ENCODE data around the gene OSBPL3. TPM values are rescaled to one million over a fixed set of nuclear protein-coding genes. Genes with fewer than 3 reads are reported as not detected.

OSBPL3 gene
- total and polyA plus RNA-seq, 4 donors = 0.28 to 3.0 (median 1.1) TPM

DNA sequence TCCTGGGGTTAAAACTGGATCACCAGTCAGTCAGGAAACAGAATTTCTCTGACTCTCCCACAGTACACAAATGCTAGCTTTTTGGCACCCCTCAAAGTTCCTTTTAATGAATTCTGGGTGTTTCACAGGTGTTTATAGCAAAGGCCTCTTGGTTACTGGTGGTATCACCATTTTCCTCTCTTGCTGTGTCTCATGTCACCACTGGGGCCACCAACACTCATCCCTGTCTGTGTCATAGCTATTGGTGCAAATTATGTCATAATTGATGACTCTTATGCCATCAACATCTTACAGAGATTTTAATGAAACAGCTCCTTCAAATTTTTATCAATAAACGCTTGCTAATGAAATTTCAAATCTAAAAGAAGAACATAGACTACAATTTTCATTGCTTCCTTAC, 27.7 kb upstream of the OSBPL3 start:
- Histone ChIP-seq H3K27me3 (ENCODE audit: control insufficient read depth in 4 of 4, insufficient read depth in 4 of 4, low read length in 3 of 4) (peaks cover 0 to 2% (median under 1%) of the 10 kb centered on the region in 4 donors), H3K9me3 (ENCODE audit: control insufficient read depth in 4 of 4, low read length in 3 of 4) (peaks cover 0 to 5% (median 2%) of the 10 kb centered on the region in 4 donors), H3K9ac (ENCODE audit: low read depth in 1 of 2, low read length in 2 of 2) (no peak overlapping the region), H3K4me1 (ENCODE audit: control insufficient read depth in 4 of 4, insufficient read depth in 4 of 4, low read length in 3 of 4) (no peaks in the 10 kb centered on the region), H3K36me3 (ENCODE audit: control insufficient read depth in 4 of 4, insufficient read depth in 3 of 4, low read depth in 1 of 4, low read length in 3 of 4) (no peaks in the 10 kb centered on the region), H3K4me3 (ENCODE audit: low read depth in 1 of 3, low read length in 3 of 3) (no peak overlapping the region), H3K27ac (ENCODE audit: low read depth in 1 of 2, low read length in 2 of 2) (no peak overlapping the region)
- DNase-seq (ENCODE audit: low spot score) = no peak
- 91% methylated on average over 1 of the region's 1 CpG for WGBS
- TF ChIP-seq TAF1 (conservative IDR thresholded peaks at IDR 0.05) (no peak), NR2F2 (IDR thresholded peaks at IDR 0.05) (no peak), RXRA (IDR thresholded peaks at IDR 0.05) (no peak), JUND (IDR thresholded peaks at IDR 0.05) (no peak), FOXA2 (IDR thresholded peaks at IDR 0.05) (no peak), FOXA1 (IDR thresholded peaks at IDR 0.05) (no peak), GABPA (IDR thresholded peaks at IDR 0.05 in 1 of 2, conservative IDR thresholded peaks at IDR 0.05 in 1 of 2) (no peak), HNF4G (IDR thresholded peaks at IDR 0.05) (no peak), SP1 (IDR thresholded peaks at IDR 0.05) (no peak), YY1 (IDR thresholded peaks at IDR 0.05) (no peak), HNF4A (conservative IDR thresholded peaks at IDR 0.05) (no peak), EGR1 (IDR thresholded peaks at IDR 0.05; ENCODE audit: low read depth in 2 of 2) (no peak)
- TF ChIP-seq, protein P1, sequence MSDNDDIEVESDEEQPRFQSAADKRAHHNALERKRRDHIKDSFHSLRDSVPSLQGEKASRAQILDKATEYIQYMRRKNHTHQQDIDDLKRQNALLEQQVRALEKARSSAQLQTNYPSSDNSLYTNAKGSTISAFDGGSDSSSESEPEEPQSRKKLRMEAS (IDR thresholded peaks at IDR 0.05) = no peak
- TF ChIP-seq, protein P2, sequence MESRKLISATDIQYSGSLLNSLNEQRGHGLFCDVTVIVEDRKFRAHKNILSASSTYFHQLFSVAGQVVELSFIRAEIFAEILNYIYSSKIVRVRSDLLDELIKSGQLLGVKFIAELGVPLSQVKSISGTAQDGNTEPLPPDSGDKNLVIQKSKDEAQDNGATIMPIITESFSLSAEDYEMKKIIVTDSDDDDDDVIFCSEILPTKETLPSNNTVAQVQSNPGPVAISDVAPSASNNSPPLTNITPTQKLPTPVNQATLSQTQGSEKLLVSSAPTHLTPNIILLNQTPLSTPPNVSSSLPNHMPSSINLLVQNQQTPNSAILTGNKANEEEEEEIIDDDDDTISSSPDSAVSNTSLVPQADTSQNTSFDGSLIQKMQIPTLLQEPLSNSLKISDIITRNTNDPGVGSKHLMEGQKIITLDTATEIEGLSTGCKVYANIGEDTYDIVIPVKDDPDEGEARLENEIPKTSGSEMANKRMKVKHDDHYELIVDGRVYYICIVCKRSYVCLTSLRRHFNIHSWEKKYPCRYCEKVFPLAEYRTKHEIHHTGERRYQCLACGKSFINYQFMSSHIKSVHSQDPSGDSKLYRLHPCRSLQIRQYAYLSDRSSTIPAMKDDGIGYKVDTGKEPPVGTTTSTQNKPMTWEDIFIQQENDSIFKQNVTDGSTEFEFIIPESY (IDR thresholded peaks at IDR 0.05) = no peak
- TF ChIP-seq, protein P3, sequence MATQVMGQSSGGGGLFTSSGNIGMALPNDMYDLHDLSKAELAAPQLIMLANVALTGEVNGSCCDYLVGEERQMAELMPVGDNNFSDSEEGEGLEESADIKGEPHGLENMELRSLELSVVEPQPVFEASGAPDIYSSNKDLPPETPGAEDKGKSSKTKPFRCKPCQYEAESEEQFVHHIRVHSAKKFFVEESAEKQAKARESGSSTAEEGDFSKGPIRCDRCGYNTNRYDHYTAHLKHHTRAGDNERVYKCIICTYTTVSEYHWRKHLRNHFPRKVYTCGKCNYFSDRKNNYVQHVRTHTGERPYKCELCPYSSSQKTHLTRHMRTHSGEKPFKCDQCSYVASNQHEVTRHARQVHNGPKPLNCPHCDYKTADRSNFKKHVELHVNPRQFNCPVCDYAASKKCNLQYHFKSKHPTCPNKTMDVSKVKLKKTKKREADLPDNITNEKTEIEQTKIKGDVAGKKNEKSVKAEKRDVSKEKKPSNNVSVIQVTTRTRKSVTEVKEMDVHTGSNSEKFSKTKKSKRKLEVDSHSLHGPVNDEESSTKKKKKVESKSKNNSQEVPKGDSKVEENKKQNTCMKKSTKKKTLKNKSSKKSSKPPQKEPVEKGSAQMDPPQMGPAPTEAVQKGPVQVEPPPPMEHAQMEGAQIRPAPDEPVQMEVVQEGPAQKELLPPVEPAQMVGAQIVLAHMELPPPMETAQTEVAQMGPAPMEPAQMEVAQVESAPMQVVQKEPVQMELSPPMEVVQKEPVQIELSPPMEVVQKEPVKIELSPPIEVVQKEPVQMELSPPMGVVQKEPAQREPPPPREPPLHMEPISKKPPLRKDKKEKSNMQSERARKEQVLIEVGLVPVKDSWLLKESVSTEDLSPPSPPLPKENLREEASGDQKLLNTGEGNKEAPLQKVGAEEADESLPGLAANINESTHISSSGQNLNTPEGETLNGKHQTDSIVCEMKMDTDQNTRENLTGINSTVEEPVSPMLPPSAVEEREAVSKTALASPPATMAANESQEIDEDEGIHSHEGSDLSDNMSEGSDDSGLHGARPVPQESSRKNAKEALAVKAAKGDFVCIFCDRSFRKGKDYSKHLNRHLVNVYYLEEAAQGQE (IDR thresholded peaks at IDR 0.05) = no peak
- TF ChIP-seq, protein P4, sequence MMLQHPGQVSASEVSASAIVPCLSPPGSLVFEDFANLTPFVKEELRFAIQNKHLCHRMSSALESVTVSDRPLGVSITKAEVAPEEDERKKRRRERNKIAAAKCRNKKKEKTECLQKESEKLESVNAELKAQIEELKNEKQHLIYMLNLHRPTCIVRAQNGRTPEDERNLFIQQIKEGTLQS (IDR thresholded peaks at IDR 0.05) = no peak

DNA sequence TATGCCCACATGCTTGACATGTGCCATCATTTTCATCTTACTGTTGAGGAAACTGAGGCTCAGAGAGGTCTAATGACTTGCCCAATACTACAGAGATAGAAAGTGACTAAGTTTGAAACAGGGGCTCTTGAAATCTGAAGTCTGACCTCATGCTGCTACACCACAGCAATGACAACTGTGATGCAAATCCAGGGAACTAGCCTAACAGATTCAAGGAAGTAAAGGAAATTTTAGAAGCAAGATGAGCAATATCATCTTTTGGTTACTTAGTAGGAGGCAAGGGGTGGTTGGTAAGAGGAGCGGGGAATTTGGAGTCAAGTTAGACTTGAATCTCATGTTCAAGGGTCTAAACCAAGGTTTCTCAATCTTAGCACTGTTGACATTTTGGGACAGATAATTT, 26.3 kb upstream of the OSBPL3 start:
- Histone ChIP-seq H3K9me3 (ENCODE audit: control insufficient read depth in 4 of 4, low read length in 3 of 4) (peaks cover 0 to 5% (median 2%) of the 10 kb centered on the region in 4 donors), H3K4me1 (ENCODE audit: control insufficient read depth in 4 of 4, insufficient read depth in 4 of 4, low read length in 3 of 4) (no peaks in the 10 kb centered on the region), H3K9ac (ENCODE audit: low read depth in 1 of 2, low read length in 2 of 2) (no peak overlapping the region), H3K27me3 (ENCODE audit: control insufficient read depth in 4 of 4, insufficient read depth in 4 of 4, low read length in 3 of 4) (peaks cover 0 to 2% (median under 1%) of the 10 kb centered on the region in 4 donors), H3K27ac (ENCODE audit: low read depth in 1 of 2, low read length in 2 of 2) (no peak overlapping the region), H3K36me3 (ENCODE audit: control insufficient read depth in 4 of 4, insufficient read depth in 3 of 4, low read depth in 1 of 4, low read length in 3 of 4) (no peaks in the 10 kb centered on the region), H3K4me3 (ENCODE audit: low read depth in 1 of 3, low read length in 3 of 3) (no peak overlapping the region)
- TF ChIP-seq FOXA2 (IDR thresholded peaks at IDR 0.05) (no peak), RAD21 (IDR thresholded peaks at IDR 0.05) (no peak), HNF4A (conservative IDR thresholded peaks at IDR 0.05) (no peak), FOXA1 (IDR thresholded peaks at IDR 0.05) (no peak), NR2F2 (IDR thresholded peaks at IDR 0.05) (no peak), GABPA (IDR thresholded peaks at IDR 0.05 in 1 of 2, conservative IDR thresholded peaks at IDR 0.05 in 1 of 2) (no peak), EGR1 (IDR thresholded peaks at IDR 0.05; ENCODE audit: low read depth in 2 of 2) (no peak), TAF1 (conservative IDR thresholded peaks at IDR 0.05) (no peak), HNF4G (IDR thresholded peaks at IDR 0.05) (no peak), RXRA (IDR thresholded peaks at IDR 0.05) (no peak), SP1 (IDR thresholded peaks at IDR 0.05) (no peak)
- TF ChIP-seq, protein P5, sequence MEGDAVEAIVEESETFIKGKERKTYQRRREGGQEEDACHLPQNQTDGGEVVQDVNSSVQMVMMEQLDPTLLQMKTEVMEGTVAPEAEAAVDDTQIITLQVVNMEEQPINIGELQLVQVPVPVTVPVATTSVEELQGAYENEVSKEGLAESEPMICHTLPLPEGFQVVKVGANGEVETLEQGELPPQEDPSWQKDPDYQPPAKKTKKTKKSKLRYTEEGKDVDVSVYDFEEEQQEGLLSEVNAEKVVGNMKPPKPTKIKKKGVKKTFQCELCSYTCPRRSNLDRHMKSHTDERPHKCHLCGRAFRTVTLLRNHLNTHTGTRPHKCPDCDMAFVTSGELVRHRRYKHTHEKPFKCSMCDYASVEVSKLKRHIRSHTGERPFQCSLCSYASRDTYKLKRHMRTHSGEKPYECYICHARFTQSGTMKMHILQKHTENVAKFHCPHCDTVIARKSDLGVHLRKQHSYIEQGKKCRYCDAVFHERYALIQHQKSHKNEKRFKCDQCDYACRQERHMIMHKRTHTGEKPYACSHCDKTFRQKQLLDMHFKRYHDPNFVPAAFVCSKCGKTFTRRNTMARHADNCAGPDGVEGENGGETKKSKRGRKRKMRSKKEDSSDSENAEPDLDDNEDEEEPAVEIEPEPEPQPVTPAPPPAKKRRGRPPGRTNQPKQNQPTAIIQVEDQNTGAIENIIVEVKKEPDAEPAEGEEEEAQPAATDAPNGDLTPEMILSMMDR (IDR thresholded peaks at IDR 0.05; ENCODE audit: low read depth, low read length, missing input control) = no peak
- TF ChIP-seq, protein P4 (IDR thresholded peaks at IDR 0.05) = no peak
- TF ChIP-seq, protein P3 (IDR thresholded peaks at IDR 0.05) = no peak
- WGBS = 87% methylated on average over 1 of the region's 1 CpG
- no peak for DNase-seq (ENCODE audit: low spot score)

Measured in liver (tissue), 9 donors.